Vagina (tissue), 2 donors: ENCODE results near the gene PKD1L1. TPM values are rescaled to one million over a fixed set of nuclear protein-coding genes. Genes with fewer than 3 reads are reported as not detected.

Source experiments
- DNase-seq, 2 donors: peaks; one replicate each; pipeline ENCODE4 v3.0.0-alpha.2; 2017; ENCODE audit errors: extremely low spot score in 2 of 2
- H3K27ac ChIP-seq: fragments of 200-600 bp; sonication (generic); one replicate; pipeline ENCODE4 v1.5.1; 2019
- H3K27me3 ChIP-seq: fragments of 200-600 bp; sonication (generic); one replicate; pipeline ENCODE4 v1.5.1; 2019
- H3K36me3 ChIP-seq, 2 donors: fragments of 200-600 bp; sonication (generic); one replicate each; pipeline ENCODE4 v1.5.1; 2017 to 2019
- H3K4me1 ChIP-seq: fragments of 200-600 bp; sonication (generic); one replicate; pipeline ENCODE4 v1.5.1; 2019
- H3K4me3 ChIP-seq, 2 donors: fragments of 200-600 bp; sonication (generic); 1 replicate in 1 of 2; 2 replicates in 1 of 2; pipeline ENCODE4 v1.5.1; 2016 to 2019
- H3K9me3 ChIP-seq: fragments of 200-600 bp; sonication (generic); one replicate; pipeline ENCODE4 v1.5.1; 2019
- POLR2A ChIP-seq, 2 donors: fragments of 450-650 bp; IDR thresholded peaks; one replicate each; pipeline ENCODE4 v1.6.1; 2017; ENCODE audit warnings: antibody characterized with exemption in 2 of 2, mild to moderate bottlenecking in 2 of 2, moderate library complexity in 2 of 2
- POLR2AphosphoS5 ChIP-seq, 2 donors: sonication (generic); formaldehyde crosslinking; IDR thresholded peaks; one replicate each; pipeline ENCODE4 v1.9.0; 2017; ENCODE audit warnings: antibody characterized with exemption in 2 of 2, mild to moderate bottlenecking in 2 of 2, low read depth in 1 of 2; ENCODE audit not compliant: insufficient read depth in 1 of 2
- intact Hi-C: fragments of 100-400 bp; cut with DNase I; formaldehyde crosslinking; loops from one replicate; pipeline ENCODE4 v1.15.1; 2023
- total RNA-seq: library from RNA; depleted of rRNA; stranded (reverse); fragments of >200 nt; gene quantifications from one replicate; pipeline ENCODE4 v1.2.3, GENCODE V29; 2016
- TF ChIP-seq, protein P1 (sequence below), 3 experiments: fragments of 450-650 bp in 2 of 3; fragments of 200-600 bp in 1 of 3; sonication (generic) in 1 of 3; IDR thresholded peaks; one replicate each; pipeline ENCODE4 v1.5.1; 2017 to 2019; ENCODE audit warnings: antibody characterized with exemption in 3 of 3, mild to moderate bottlenecking in 2 of 3, moderate library complexity in 2 of 3

The PKD1L1 gene
- total RNA-seq, 1 donor from 2014 or later = 0.49 TPM

- Histone ChIP-seq H3K27ac (no peak overlapping the region), H3K36me3 (no peaks in the 10 kb centered on the region), H3K4me1 (no peaks in the 10 kb centered on the region), H3K4me3 (no peak overlapping the region), H3K27me3 (no peaks in the 10 kb centered on the region), H3K9me3 (no peaks in the 10 kb centered on the region)
- no peak for DNase-seq
- no peak for TF ChIP-seq POLR2A (IDR thresholded peaks at IDR 0.05)
- no peak for TF ChIP-seq POLR2AphosphoS5 (IDR thresholded peaks at IDR 0.05; ENCODE audit: insufficient read depth in 1 of 2, low read depth in 1 of 2)
- TF ChIP-seq, protein P1, sequence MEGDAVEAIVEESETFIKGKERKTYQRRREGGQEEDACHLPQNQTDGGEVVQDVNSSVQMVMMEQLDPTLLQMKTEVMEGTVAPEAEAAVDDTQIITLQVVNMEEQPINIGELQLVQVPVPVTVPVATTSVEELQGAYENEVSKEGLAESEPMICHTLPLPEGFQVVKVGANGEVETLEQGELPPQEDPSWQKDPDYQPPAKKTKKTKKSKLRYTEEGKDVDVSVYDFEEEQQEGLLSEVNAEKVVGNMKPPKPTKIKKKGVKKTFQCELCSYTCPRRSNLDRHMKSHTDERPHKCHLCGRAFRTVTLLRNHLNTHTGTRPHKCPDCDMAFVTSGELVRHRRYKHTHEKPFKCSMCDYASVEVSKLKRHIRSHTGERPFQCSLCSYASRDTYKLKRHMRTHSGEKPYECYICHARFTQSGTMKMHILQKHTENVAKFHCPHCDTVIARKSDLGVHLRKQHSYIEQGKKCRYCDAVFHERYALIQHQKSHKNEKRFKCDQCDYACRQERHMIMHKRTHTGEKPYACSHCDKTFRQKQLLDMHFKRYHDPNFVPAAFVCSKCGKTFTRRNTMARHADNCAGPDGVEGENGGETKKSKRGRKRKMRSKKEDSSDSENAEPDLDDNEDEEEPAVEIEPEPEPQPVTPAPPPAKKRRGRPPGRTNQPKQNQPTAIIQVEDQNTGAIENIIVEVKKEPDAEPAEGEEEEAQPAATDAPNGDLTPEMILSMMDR (IDR thresholded peaks at IDR 0.05) = no peak
- intact Hi-C loops = no loop called here
Measured at GRCh38 chr7:47836503-47837202, 111.6 kb downstream of the PKD1L1 start.

DNA sequence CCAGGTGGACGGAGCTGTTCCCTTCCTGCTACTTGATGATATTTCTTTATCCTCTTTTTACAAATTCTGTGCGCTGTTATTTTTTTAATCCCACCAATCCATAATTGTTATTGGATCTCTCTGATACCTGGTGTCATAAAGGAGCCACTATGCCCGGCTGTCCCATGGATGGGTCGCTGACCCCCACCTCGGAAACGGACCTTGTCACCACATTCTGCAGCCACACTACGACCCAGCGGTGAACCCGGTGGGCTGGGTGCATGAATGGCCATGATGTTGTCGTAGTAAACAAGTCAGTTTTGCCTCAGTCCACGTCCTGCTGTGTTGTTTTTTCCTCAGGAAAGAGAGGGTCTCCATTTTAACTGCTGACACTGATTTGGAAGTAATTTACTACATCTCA, 112.2 kb downstream of the PKD1L1 start:
- Histone ChIP-seq H3K4me1 (no peaks in the 10 kb centered on the region), H3K9me3 (no peaks in the 10 kb centered on the region), H3K27me3 (no peaks in the 10 kb centered on the region), H3K4me3 (no peak overlapping the region), H3K27ac (no peak overlapping the region), H3K36me3 (no peaks in the 10 kb centered on the region)
- DNase-seq = no peak
- TF ChIP-seq POLR2A (IDR thresholded peaks at IDR 0.05) (no peak), POLR2AphosphoS5 (IDR thresholded peaks at IDR 0.05; ENCODE audit: insufficient read depth in 1 of 2, low read depth in 1 of 2) (no peak)
- TF ChIP-seq, protein P1 (IDR thresholded peaks at IDR 0.05) = no peak
- intact Hi-C loops = no loop called here

- no peaks in the 10 kb centered on the region for H3K27me3 ChIP-seq
- no peak overlapping the region for H3K4me3 ChIP-seq
- H3K4me1 ChIP-seq = no peaks in the 10 kb centered on the region
- DNase-seq = no peak
- no peaks in the 10 kb centered on the region for H3K9me3 ChIP-seq
- H3K36me3 ChIP-seq = no peaks in the 10 kb centered on the region
- TF ChIP-seq, protein P1 (IDR thresholded peaks at IDR 0.05) = no peak
- TF ChIP-seq POLR2A (IDR thresholded peaks at IDR 0.05) (no peak), POLR2AphosphoS5 (IDR thresholded peaks at IDR 0.05; ENCODE audit: insufficient read depth in 1 of 2, low read depth in 1 of 2) (no peak)
- H3K27ac ChIP-seq = no peak overlapping the region
- intact Hi-C loops = no loop called here
Measured at GRCh38 chr7:47833211-47833610, 115.1 kb downstream of the PKD1L1 start.

DNA sequence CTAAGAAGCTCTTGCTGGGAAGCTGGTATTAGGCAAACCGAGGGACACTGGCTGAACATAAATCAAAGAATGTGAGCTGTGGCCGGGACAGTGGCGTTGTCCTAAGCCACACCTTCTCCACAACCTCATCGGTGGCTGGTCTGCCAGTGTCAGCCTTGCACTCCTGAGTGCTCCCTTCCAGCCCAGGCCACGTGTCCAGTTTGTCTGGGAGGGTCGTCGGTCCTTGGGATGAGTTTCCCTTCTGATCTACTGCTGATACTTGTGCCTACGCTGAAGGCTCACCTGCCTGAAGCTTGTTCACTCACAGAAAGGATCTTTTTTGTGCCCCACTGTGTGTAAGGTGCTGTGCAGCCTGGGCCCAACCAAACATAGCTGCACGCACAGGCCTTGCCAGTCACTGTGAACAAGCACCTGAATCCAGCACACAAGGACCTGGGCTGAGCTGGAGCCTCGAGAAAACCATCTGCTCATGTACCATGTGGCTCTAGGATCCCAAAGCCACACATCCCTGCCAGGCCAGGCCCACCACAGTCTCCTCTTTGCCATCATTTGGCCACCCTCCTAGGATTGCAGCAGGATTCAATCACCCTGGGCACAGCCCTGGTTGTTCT, 116.1 kb downstream of the PKD1L1 start:
- Histone ChIP-seq H3K4me1 (no peaks in the 10 kb centered on the region), H3K4me3 (no peak overlapping the region), H3K9me3 (no peaks in the 10 kb centered on the region), H3K27me3 (no peaks in the 10 kb centered on the region), H3K36me3 (no peaks in the 10 kb centered on the region), H3K27ac (no peak overlapping the region)
- no peak for DNase-seq
- TF ChIP-seq, protein P1 (IDR thresholded peaks at IDR 0.05) = no peak
- TF ChIP-seq POLR2A (IDR thresholded peaks at IDR 0.05) = no peak
- TF ChIP-seq POLR2AphosphoS5 (IDR thresholded peaks at IDR 0.05; ENCODE audit: insufficient read depth in 1 of 2, low read depth in 1 of 2) = no peak
- intact Hi-C loops = no loop called here

GRCh38 chr7:47830015-47830414, 118.3 kb downstream of the PKD1L1 start:
- intact Hi-C loops = no loop called here

More at GRCh38 chr7:47830015-47830414, 118.3 kb downstream of the PKD1L1 start:
- no peaks in the 10 kb centered on the region for H3K9me3 ChIP-seq
- H3K4me3 ChIP-seq = no peak overlapping the region
- no peaks in the 10 kb centered on the region for H3K36me3 ChIP-seq
- no peak overlapping the region for H3K27ac ChIP-seq
- DNase-seq = no peak
- no peaks in the 10 kb centered on the region for H3K27me3 ChIP-seq
- TF ChIP-seq POLR2AphosphoS5 (IDR thresholded peaks at IDR 0.05; ENCODE audit: insufficient read depth in 1 of 2, low read depth in 1 of 2) (no peak), POLR2A (IDR thresholded peaks at IDR 0.05) (no peak)
- TF ChIP-seq, protein P1 (IDR thresholded peaks at IDR 0.05) = no peak
- H3K4me1 ChIP-seq = no peaks in the 10 kb centered on the region
